CD4-positive, alpha-beta memory T cell (primary cell): ENCODE results near the gene CCM2L. TPM values are rescaled to one million over a fixed set of nuclear protein-coding genes. Genes with fewer than 3 reads are reported as not detected.

Experiments
- CTCF ChIA-PET: fragments of 350-600 bp; sonication (Branson Sonifier 250); formaldehyde crosslinking; loops from one replicate; lab custom pipeline; 2021; ENCODE audit warnings: inconsistent platforms; ENCODE audit not compliant: partially characterized antibody; lab: Charles Lee
- POLR2A ChIA-PET: fragments of 350-600 bp; sonication (Branson Sonifier 250); formaldehyde crosslinking; loops from one replicate; lab custom pipeline; 2021; ENCODE audit not compliant: partially characterized antibody; lab: Charles Lee
- DNase-seq, 5 donors: peaks; one replicate each; pipeline versions ENCODE4 v3.0.0 to v3.0.0-alpha.2; 2020 to 2022; ENCODE audit warnings: mixed read lengths in 1 of 5
- H3K27ac ChIP-seq: one replicate; pipeline ENCODE4 v1.7.0; 2013; ENCODE audit warnings: low read depth, low read length
- H3K27me3 ChIP-seq: 2 replicates; pipeline ENCODE4 v1.7.0; 2013; ENCODE audit warnings: mild to moderate bottlenecking, low read length, moderate library complexity; ENCODE audit not compliant: insufficient read depth
- H3K36me3 ChIP-seq: 2 replicates; pipeline ENCODE4 v1.7.0; 2013; ENCODE audit warnings: mild to moderate bottlenecking, low read length, moderate library complexity; ENCODE audit not compliant: insufficient read depth
- H3K4me1 ChIP-seq: 2 replicates; pipeline ENCODE4 v1.7.0; 2013; ENCODE audit warnings: mild to moderate bottlenecking, low read length, moderate library complexity; ENCODE audit not compliant: insufficient read depth
- H3K4me3 ChIP-seq, 2 donors: one replicate each; pipeline ENCODE4 v1.7.0; 2013; ENCODE audit warnings: low read length in 2 of 2, mild to moderate bottlenecking in 1 of 2
- H3K9me3 ChIP-seq, 2 donors: one replicate each; pipeline ENCODE4 v1.7.0; 2013; ENCODE audit warnings: low read length in 2 of 2, control low read depth in 1 of 2; ENCODE audit not compliant: control insufficient read depth in 1 of 2
- H3K27ac Mint-ChIP-seq, 7 donors: one replicate each; pipeline ENCODE4 v1.8.0; 2020 to 2021; ENCODE audit warnings: mixed read lengths in 7 of 7, mild to moderate bottlenecking in 6 of 7, inconsistent platforms in 3 of 7, moderate library complexity in 3 of 7
- H3K27me3 Mint-ChIP-seq, 2 donors: one replicate each; pipeline ENCODE4 v1.8.0; 2020 to 2021; ENCODE audit warnings: mixed read lengths in 2 of 2
- H3K36me3 Mint-ChIP-seq, 2 donors: one replicate each; pipeline ENCODE4 v1.8.0; 2020 to 2021; ENCODE audit warnings: mixed read lengths in 2 of 2, inconsistent platforms in 1 of 2, mild to moderate bottlenecking in 1 of 2
- H3K4me1 Mint-ChIP-seq, 4 donors: one replicate each; pipeline ENCODE4 v1.8.0; 2020 to 2021; ENCODE audit warnings: mixed read lengths in 4 of 4, mild to moderate bottlenecking in 1 of 4
- H3K4me3 Mint-ChIP-seq, 8 donors: one replicate each; pipeline ENCODE4 v1.8.0; 2020 to 2021; ENCODE audit warnings: mixed read lengths in 8 of 8, mild to moderate bottlenecking in 7 of 8, moderate library complexity in 6 of 8, inconsistent platforms in 3 of 8
- H3K9me3 Mint-ChIP-seq, 8 donors: one replicate each; pipeline ENCODE4 v1.8.0; 2020 to 2021; ENCODE audit warnings: mixed read lengths in 8 of 8, mild to moderate bottlenecking in 5 of 8, inconsistent platforms in 3 of 8, moderate library complexity in 1 of 8
- intact Hi-C: fragments of 100-400 bp; cut with micrococcal nuclease; formaldehyde crosslinking; loops from one replicate; pipeline ENCODE4 v1.15.1; 2023
- polyA plus RNA-seq, 2 donors: library from polyadenylated mRNA; unstranded; fragments of 300-500 nt; fragmentation: Illumina TruSeq; gene quantifications; one replicate each; pipeline ENCODE4 v1.2.3, GENCODE V29; 2021
- total RNA-seq, 2 experiments: library from RNA; stranded (reverse); gene quantifications; one replicate each; pipeline ENCODE4 v1.2.3, GENCODE V29; 2021

CCM2L gene
- total and polyA plus RNA-seq, 4 experiments from 2014 or later = not detected

DNA sequence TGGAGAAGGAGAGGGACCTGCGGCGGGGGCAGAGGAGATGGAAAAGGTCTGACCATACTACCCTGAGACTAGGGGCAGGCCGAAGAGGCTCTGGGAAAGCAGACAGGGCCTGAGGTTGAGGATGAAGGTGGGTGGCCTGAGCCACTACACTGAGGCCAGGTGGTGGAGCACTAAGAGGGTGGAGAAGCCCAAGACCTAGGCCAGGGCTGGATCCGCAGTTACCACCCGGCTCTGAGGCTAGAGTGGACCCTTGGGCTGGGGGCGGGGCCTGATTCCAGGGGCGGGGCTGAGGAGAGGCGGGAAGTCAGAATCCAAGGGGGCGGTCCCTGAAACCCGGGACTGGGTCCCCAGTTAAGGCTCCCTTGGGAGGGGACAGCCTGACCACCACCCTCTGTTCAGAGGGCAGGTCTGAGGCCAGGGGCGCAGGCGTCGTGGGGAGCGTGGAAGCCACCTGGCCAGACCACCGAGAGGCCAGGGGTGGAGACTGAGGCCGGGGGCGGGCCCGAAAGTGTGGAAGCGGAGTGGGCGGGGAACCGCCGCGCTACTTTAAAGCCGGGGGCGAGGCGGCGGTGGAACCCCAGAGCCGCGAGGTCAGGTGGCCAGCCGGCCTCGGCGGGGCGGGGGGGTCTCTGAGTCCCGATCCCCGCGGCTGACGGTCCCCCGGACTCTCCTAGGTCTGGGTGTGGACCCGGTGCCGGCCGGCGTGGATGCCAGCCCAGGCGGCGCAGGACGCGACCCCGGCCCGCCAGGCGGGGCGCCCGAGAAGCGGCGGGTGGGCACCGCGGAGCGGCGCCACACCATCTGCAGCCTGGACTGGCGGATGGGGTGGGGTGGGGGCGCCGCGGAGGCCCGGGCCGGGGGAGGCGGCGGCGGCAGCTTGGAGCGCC lies 8.3 kb downstream of the CCM2L start:
- no peak overlapping the region for H3K27ac ChIP-seq
- no peaks in the 10 kb centered on the region for H3K36me3 ChIP-seq
- peak overlapping the region in 1 of 7 donors; percentile 17 for H3K27ac Mint-ChIP-seq
- peak overlapping the region; percentile 76 to 88 (median 83) for H3K4me3 Mint-ChIP-seq
- no peaks in the 10 kb centered on the region for H3K36me3 Mint-ChIP-seq
- peak overlapping the region in 1 of 2 donors; percentile 52 for H3K4me3 ChIP-seq
- peak; percentile 31 to 63 (median 42) for DNase-seq
- intact Hi-C loops = loop anchor here (2.0 kb wide), 1 partner anchor 66 kb away; the partner anchor contains the start of gene PDRG1
- peaks cover 23% of the 10 kb centered on the region for H3K27me3 ChIP-seq
- no peaks in the 10 kb centered on the region for H3K9me3 ChIP-seq
- CTCF ChIA-PET = interaction anchor here (1.0 to 2.2 kb wide), 4 partner anchors 11 to 145 kb away, joined by 3 to 24 read pairs (median 4); partner anchors contain the start of gene PDRG1
- H3K4me1 Mint-ChIP-seq = peaks cover 13 to 26% (median 20%) of the 10 kb centered on the region in 4 donors
- POLR2A ChIA-PET = no interaction called here
- peaks cover 0 to 2% (median 0%) of the 10 kb centered on the region in 8 donors for H3K9me3 Mint-ChIP-seq
- peaks cover 55 to 67% of the 10 kb centered on the region in 2 donors for H3K27me3 Mint-ChIP-seq
- peaks cover 13% of the 10 kb centered on the region for H3K4me1 ChIP-seq

DNA sequence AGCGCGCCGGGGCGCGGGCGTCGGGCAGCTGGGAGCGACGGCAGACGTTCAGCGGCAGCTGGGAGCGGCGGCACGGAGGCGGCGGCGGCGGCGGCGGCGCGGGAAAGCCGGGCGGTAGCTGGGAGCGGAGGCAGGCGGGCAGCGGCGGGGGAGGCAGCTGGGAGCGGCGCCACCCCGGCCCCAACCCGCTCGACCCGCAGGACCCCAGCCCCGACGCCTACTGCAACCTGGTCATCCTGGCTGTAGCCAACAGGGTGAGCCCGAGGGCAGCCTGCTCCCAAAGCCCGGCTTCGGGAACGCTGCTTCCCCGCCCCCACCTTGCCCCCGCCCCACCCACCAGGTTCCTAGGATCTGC lies 8.9 kb downstream of the CCM2L start:
- intact Hi-C loops = loop anchor here (2.0 kb wide), 1 partner anchor 66 kb away; the partner anchor contains the start of gene PDRG1
- ChIA-PET POLR2A (no interaction called here), CTCF (interaction anchor here (4.6 kb wide), 1 partner anchor 12 kb away, joined by 27 read pairs; no protein-coding TSS in a partner anchor)
- no peak for DNase-seq
- Histone ChIP-seq H3K9me3 (no peaks in the 10 kb centered on the region), H3K27me3 (peaks cover 23% of the 10 kb centered on the region), H3K4me3 (no peak overlapping the region), H3K27ac (no peak overlapping the region), H3K36me3 (no peaks in the 10 kb centered on the region), H3K4me1 (peaks cover 13% of the 10 kb centered on the region)
- peak overlapping the region; percentile 83 to 92 (median 86) for H3K4me3 Mint-ChIP-seq
- peak overlapping the region in 1 of 7 donors; percentile 25 for H3K27ac Mint-ChIP-seq
- peaks cover 58 to 70% of the 10 kb centered on the region in 2 donors for H3K27me3 Mint-ChIP-seq
- no peaks in the 10 kb centered on the region for H3K36me3 Mint-ChIP-seq
- H3K9me3 Mint-ChIP-seq = peaks cover 0 to 2% (median 0%) of the 10 kb centered on the region in 8 donors
- peaks cover 13 to 26% (median 20%) of the 10 kb centered on the region in 4 donors for H3K4me1 Mint-ChIP-seq

DNA sequence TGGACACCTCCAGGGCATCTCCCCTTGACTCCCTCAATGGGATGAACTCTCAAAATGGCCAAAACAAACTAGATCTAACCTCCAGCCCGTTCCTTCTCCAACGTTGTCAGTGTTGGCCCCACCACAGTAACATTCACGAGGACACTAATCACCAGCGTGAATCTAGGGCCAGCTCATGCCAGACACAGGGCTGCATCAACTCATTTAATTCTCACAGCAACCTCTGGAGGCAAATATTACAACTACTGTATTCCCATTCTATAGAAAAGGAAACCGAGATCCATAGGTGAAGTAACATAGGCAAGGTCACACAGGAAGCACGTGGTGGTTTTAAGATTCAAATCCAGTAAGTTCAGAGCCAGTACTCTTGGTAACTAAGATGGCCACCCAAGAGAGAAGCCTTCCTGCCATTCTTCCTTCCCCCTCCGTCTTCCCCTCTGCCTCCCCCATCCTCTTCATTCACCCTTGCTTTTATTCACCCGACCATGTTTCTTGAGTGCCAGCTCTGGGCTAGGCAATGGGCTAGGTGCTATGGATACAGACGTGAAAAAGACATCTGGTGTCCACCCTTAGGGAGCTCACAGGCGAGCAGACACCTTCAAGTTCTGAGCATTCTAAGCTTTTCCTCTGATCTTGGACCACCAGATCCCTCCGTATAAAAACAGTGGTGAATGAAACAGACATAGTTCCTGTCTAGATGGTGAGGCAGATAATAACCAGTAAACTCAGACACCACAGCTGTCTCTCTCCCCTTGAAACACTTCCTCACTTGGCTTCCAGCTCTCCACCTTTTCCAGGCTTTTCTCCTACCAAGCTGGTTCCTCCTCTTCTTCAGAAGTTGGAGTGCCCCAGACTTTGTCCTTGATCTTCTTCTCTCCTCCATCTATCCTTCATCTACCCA lies 9.6 kb downstream of the CCM2L start:
- peak overlapping the region in 6 of 7 donors; percentile 12 to 48 (median 30) for H3K27ac Mint-ChIP-seq
- H3K4me1 Mint-ChIP-seq = peaks cover 13 to 26% (median 20%) of the 10 kb centered on the region in 4 donors
- peak overlapping the region; percentile 83 to 92 (median 86) for H3K4me3 Mint-ChIP-seq
- Histone ChIP-seq H3K4me3 (no peak overlapping the region), H3K9me3 (no peaks in the 10 kb centered on the region), H3K27ac (no peak overlapping the region), H3K27me3 (peaks cover 23% of the 10 kb centered on the region), H3K36me3 (no peaks in the 10 kb centered on the region), H3K4me1 (peaks cover 13% of the 10 kb centered on the region)
- H3K27me3 Mint-ChIP-seq = peaks cover 58 to 65% of the 10 kb centered on the region in 2 donors
- peak in 1 of 5 donors; percentile 6 for DNase-seq
- ChIA-PET POLR2A (interaction anchor here (0.8 kb wide), 1 partner anchor 10 kb away, joined by 3 read pairs; no protein-coding TSS in a partner anchor), CTCF (interaction anchor here (0.9 to 4.6 kb wide), 3 partner anchors 9 to 167 kb away, joined by 3 to 27 read pairs (median 3); no protein-coding TSS in a partner anchor)
- H3K9me3 Mint-ChIP-seq = peaks cover 0 to 2% (median 0%) of the 10 kb centered on the region in 8 donors
- intact Hi-C loops = loop anchor here (2.0 kb wide), 1 partner anchor 67 kb away; the partner anchor contains the start of gene PDRG1
- H3K36me3 Mint-ChIP-seq = no peaks in the 10 kb centered on the region

DNA sequence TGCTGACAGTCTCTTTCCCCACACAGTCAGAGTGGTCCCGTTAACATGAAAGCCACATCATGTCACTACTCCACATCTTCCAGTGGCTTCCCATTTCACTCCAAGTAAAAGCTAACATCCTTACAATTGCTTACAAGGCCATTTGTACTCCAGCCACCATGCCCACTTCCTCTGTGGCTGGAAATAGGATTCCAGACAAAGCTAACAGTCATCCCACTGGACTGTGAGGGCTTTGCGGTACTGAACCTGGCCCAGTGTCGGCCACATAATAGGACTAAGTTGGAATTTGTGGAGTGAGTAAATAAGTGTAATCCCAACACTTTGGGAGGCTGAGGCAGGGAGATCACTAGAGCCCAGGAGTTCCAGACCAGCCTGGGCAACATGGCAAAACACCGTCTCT lies 10.9 kb downstream of the CCM2L start:
- Mint-ChIP-seq H3K9me3 (peaks cover 0 to 2% (median 0%) of the 10 kb centered on the region in 8 donors), H3K27me3 (peaks cover 55 to 58% of the 10 kb centered on the region in 2 donors), H3K4me3 (peak overlapping the region in 1 of 8 donors; percentile 66), H3K4me1 (peaks cover 13 to 26% (median 20%) of the 10 kb centered on the region in 4 donors), H3K36me3 (no peaks in the 10 kb centered on the region), H3K27ac (no peak overlapping the region)
- no peak overlapping the region for H3K4me3 ChIP-seq
- ChIA-PET CTCF (interaction anchor here (1.2 to 4.6 kb wide), 2 partner anchors 10 to 169 kb away, joined by 3 to 27 read pairs; no protein-coding TSS in a partner anchor), POLR2A (no interaction called here)
- peaks cover 13% of the 10 kb centered on the region for H3K4me1 ChIP-seq
- H3K27ac ChIP-seq = no peak overlapping the region
- intact Hi-C loops = no loop called here
- peaks cover 23% of the 10 kb centered on the region for H3K27me3 ChIP-seq
- DNase-seq = no peak
- no peaks in the 10 kb centered on the region for H3K9me3 ChIP-seq
- no peaks in the 10 kb centered on the region for H3K36me3 ChIP-seq

DNA sequence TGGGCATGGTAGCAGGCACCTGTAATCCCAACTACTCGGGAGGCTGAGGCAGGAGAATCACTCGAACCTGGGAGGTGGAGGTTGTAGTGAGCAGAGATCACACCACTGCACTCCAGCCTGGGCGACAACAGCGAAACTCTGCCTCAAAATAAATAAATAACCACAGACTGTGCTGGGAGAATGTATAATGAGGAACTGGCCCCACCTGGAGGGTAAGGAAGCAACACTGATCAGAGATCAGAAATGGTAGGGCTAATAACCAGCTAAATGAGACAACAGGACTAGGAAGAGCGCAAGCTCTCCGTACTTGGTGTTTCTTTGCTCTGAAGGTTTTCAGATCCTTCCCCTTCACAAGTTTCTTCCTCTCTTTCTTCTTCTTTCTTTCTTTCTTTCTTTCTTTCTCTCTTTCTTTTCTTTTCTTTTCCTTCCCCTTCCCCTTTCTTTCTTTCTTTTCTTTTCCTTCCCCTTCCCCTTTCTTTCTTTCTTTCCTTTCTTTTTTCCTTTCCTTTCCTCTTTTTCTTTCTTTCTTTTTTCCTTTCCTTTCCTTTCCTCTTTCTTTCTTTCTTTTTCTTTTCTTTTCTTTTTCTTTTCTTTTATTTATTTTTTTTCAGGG lies 14.6 kb downstream of the CCM2L start:
- H3K27ac ChIP-seq = no peak overlapping the region
- H3K36me3 ChIP-seq = no peaks in the 10 kb centered on the region
- intact Hi-C loops = no loop called here
- no peaks in the 10 kb centered on the region for H3K9me3 ChIP-seq
- CTCF ChIA-PET = interaction anchor here (1.5 kb wide), 1 partner anchor 9 kb away, joined by 4 read pairs; no protein-coding TSS in a partner anchor
- H3K4me3 Mint-ChIP-seq = no peak overlapping the region
- peaks cover 39 to 40% of the 10 kb centered on the region in 2 donors for H3K27me3 Mint-ChIP-seq
- H3K36me3 Mint-ChIP-seq = no peaks in the 10 kb centered on the region
- peaks cover 13% of the 10 kb centered on the region for H3K27me3 ChIP-seq
- peaks cover 6 to 9% (median 7%) of the 10 kb centered on the region in 4 donors for H3K4me1 Mint-ChIP-seq
- DNase-seq = no peak
- no peak overlapping the region for H3K27ac Mint-ChIP-seq
- POLR2A ChIA-PET = no interaction called here
- peaks cover 4% of the 10 kb centered on the region for H3K4me1 ChIP-seq
- peaks cover 0 to 2% (median 0%) of the 10 kb centered on the region in 8 donors for H3K9me3 Mint-ChIP-seq
- no peak overlapping the region for H3K4me3 ChIP-seq

DNA sequence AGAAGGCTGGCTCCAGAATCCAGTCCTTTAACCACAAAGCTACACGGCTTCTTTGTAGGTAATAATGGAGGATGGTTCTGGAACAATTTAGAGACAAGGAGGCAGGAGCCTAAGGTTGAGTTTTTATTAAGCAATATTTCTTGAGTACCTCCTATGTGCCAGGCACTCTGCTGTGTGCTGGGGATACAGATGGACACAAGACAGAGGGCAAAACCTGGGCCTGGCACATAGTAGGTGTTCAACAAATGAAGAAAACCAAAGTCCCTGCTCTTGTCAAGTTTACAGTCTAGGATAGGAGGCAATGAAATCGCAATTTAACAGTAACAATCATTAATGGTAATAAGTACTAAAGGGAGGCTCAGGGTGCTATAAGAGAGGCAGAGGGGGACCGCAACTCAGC lies 17.4 kb downstream of the CCM2L start:
- ChIA-PET POLR2A (no interaction called here), CTCF (interaction anchor here (1.1 to 2.6 kb wide), 2 partner anchors 7 to 204 kb away, joined by 3 to 12 read pairs; no protein-coding TSS in a partner anchor)
- no peak overlapping the region for H3K27ac ChIP-seq
- H3K4me1 ChIP-seq = no peaks in the 10 kb centered on the region
- Mint-ChIP-seq H3K4me3 (no peak overlapping the region), H3K36me3 (no peaks in the 10 kb centered on the region), H3K9me3 (peaks cover 0 to 2% (median 0%) of the 10 kb centered on the region in 8 donors), H3K27me3 (peaks cover 14 to 17% of the 10 kb centered on the region in 2 donors), H3K4me1 (no peaks in the 10 kb centered on the region), H3K27ac (no peak overlapping the region)
- H3K9me3 ChIP-seq = no peaks in the 10 kb centered on the region
- H3K4me3 ChIP-seq = no peak overlapping the region
- no peaks in the 10 kb centered on the region for H3K36me3 ChIP-seq
- intact Hi-C loops = no loop called here
- DNase-seq = no peak
- no peaks in the 10 kb centered on the region for H3K27me3 ChIP-seq
